Embryonic facial prominence (tissue), 1 donor: ENCODE measurements around the gene NDUFB6.
A peak's percentile ranks its signal among the peaks of the same experiment; 100 is the strongest.
"Not testable (repeated sequence)": the region's sequence is repeated elsewhere in the genome, so short reads cannot be mapped to it uniquely, and the experiment has no call there.

ENCODE experiments used
- DNase-seq: peaks from one replicate; pipeline ENCODE4 v3.0.0-alpha.2; 2016; ENCODE audit errors: extremely low spot score

The NDUFB6 gene

DNA sequence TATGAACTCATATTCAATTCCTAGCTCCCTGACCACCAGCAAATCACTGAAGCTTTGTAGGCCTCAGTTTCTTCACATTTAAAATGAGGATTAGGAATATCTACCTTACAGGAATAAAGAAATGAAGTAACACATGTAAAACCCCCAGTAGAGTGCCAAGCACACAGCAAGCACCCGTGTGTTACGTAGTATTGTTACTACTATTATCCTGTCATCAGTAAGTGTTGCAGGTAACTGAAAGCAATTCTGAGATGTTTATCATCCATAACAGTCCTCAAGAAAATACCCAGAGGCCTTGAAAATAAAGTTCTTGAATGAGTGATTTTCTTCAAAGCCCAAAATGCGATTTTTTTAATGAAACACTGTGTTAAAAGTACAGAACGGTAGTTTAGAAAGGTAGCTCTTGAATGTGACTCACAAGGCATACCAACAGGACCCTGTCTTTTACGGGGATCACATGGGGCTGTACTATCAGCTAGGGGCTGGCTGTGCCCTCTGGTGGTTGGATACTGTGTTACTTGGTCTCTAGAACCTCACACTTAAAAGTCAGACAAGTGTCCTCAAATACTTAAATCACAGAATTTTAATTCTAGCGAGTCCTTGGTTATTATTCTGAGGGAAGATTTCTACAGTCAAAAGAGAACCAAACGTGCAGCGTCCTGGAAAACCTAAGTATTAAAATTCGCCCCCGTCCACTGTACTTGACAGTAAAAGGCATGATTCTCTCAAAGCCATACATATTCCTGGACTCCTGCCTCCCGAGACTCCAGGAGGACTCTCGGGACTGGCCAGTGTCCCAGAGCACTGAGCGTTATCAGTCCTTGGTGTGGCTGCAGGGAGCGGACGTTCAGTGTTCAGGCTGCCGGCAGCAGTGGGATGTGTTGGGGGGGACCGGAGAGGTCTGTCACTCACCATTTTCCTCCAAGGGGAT is 725 bp downstream of the NDUFB6 start:
- peak; percentile 13 for DNase-seq

DNA sequence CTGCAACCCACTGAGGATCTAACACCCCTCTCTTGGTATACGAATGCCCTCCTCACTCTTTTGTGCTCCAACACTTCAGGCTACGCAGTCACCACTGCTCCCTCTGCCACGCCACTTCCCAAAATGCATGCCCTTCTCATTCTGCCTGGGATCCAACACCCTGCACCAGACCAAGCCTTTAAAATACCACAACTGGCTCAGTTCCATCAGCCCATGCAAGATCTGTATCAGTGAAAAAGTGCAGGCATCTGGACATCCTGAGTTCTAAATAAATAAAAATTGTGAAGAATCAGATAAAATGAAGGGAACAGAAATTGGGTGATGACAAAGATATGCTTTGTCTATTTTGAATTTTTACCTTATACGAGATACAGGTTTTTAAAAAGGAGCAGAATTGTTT is 2.7 kb downstream of the NDUFB6 start:
- no peak for DNase-seq

DNA sequence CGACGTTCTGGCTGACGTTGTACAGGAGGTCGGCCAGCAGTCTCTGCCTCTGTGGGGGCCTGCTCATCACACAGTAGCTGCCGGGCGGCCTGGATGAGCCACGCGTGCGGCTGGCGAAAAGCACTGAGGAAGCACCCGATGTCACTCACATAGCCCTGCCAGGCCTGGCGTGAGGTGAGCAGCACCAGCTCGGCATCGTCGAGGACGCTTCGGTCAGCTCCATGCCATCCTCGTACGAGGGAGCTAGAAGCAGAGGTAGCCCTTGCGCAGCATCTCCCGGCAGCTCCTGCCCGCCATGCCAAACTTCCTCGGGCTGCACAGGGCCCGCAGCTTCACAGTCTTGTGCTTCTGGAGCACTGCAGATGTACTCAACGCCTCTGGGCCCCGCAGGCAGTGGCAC is 6.2 kb downstream of the NDUFB6 start:
- DNase-seq, result no peak

DNA sequence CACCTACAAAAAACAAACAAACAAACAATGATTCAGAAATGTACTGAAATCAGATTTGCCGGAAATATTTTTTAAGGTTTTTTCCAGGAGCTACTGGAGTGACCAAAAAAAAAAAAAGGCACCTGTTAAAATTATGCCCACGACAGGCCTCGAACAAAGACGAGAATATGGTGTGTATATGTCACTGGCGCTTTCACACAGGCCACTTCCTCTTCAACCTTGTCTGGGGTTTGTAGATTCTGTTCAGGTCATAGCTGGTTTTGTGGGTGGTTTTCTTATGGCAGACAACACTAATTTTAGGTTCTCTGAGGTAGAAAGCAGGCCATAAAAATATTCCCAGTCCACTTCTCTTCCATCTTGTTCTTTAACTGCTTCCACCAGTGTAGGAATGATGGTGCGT is 7.0 kb downstream of the NDUFB6 start:
- DNase-seq, result no peak

DNA sequence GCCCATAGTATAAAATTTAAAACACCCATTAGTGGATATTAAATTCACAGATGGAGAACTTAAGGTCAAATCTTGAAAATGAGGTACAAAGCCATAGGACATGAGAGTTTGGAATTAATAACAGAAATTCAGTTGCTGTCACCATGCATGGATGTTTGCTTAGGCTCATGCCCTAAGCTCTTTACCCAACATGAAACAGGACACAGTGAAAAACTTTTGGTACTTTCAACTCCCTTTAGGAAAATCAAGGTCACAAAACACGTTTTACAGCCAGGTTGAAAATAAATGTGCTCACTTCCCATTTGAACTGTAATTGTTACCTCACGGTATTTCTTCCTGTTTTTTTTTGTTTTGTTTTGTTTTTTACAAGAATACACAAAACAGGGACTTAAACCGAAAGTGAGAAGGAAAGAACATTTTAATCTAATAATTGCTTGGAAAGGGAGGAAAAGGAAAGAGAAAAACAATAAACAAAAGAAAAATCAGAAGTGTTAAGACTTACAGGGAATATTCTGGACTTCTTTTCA is 14.5 kb downstream of the NDUFB6 start:
- DNase-seq, result no peak

DNA sequence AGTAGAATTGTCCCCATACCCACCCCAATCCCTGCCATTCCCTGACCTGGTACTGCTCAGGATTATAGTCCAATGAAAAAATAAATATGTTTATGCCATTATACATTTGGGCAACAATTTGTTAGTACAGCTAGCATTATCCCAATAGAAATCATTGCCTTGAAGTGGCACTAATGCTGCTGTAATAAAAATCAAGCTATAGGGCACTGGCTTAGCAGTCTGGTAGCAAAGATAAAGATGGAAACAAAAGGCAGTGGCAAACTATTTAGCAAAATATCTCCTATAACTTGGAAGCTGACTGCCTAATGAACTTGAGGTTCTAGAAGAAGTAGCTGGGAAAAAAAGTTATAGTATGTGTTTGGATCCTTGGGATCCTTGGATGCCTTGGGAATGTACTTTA is 18.4 kb downstream of the NDUFB6 start:
- no peak for DNase-seq

DNA sequence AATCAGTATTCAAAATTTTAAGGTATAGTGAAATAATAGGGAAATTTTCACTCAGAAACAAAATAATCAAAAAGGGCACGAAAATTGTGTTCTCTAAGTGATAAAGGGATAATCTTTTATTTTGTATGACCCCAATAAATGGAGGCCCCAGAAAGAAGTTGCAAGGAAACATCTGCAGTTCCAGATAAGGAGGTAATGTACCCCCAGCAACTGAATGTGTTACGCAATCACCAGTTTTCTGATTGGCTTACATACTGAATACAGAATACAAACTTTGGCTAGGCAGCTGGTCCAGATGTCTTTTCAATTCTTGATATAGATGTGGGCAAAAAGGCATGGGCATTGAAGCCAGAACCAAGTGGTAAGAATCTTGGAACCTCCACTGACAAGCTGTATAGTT is 18.9 kb downstream of the NDUFB6 start:
- DNase-seq, result no peak

DNA sequence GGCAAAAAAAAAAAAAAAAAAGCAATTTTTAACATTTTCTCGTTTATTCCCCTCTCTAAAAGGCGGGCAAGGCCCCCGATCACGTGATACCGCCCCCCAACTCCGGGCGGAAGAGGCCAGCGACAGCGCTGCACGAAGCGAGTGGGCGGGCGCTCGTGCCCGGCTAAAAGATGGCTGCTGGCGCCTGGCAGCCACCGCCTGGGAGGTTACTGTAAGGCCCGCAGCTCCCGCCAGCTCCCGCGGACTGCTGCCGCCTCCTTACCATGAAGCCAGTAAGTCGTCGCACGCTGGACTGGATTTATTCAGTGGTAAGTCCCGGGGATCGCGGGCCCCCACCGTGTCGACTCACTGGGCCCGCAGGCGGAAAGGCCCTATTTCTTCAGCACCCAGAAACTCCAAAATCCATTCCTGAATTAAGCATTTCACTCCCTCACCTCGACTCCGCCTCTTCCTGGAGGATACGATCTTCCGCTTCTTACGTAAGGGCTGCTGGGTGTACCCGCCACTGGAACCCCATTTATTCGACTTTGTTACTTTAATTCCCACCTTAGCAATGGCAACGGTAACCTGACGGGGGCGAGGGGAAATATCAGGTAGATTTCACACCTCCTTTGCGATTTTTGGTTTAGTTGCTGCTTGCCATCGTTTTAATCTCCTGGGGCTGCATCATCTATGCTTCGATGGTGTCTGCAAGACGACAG is 20.6 kb downstream of the NDUFB6 start, which contains the start of the genes SMIM27 and TOPORS:
SMIM27 (plus strand) TSS at position 156 of the 701 bp plus-strand sequence; CDS start at position 264, 108 bp downstream.
TOPORS (minus strand) TSS at position 415 of the 701 bp plus-strand sequence; CDS start at position 265, 150 bp downstream.
- peak; percentile 95 for DNase-seq

DNA sequence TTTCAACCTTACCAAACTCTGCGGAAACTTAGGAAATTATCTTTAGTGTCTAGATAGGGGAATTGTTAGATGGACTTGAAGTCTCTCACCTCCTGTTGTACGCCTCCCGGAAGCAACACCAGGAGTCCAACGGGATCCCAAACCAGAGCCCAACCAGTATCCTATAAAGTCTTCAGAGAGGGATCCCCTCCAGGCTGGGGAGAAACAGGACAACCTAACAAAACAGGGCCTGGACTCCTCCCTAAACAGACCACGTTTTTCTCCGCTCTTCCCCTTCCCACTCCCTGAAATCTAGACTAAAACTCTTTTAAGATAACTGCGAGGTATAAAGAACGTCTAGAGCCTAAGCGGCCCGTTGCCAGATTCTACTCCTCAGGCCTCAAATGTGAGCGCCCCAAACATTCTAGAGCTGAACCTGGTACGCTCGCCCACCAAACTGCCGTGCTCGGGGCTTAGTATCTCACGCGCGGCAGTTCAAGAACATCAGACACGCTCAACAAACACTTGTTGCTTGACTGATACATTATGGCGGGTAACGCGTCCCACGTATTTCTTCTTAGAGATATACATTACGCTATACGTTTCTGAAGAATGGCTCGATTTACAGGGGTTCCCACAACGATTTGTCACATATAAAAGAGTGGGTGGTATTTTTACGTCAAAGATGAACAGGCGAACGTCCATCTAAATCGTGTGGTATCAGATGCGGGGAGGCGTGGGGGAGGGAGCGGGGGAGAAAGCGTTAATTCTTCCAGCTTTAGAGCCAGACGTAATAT is 21.5 kb downstream of the NDUFB6 start:
- DNase-seq, result peak; percentile 36

DNA sequence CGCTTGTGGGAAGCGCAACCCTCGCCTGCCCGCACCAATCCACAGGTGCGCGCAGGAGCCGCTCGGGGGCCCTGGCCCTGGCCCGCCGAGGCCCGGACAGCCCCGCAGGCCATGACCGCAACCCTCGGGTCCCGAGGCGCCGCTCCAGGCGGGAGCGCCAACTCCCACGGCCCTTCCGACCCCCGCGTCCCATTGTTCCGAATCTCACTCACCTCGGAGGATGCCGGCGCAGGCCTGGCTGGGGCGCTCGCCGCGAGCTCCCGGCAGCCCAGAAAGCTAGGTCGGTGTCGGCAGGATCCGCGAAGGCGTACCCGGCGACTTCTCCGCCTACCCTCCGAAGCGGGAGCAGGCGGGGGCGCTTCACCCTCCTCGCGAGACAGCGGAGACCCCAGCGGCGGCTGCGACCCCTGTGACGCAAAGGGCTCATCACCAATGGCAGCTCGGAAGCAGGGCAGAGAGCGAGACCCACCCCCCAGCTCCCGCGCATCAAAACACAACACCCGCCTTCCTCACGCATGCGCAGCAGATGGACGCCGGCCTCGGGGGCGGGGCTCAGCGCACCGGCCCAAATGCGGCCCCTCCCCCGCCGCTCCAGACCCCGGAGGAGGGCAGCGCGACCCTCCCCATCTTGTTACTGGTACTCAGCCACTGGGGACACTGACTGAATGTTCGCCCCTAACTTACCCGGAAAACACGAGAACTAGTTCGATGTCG is 22.2 kb downstream of the NDUFB6 start:
- DNase-seq, result peak; percentile 95

DNA sequence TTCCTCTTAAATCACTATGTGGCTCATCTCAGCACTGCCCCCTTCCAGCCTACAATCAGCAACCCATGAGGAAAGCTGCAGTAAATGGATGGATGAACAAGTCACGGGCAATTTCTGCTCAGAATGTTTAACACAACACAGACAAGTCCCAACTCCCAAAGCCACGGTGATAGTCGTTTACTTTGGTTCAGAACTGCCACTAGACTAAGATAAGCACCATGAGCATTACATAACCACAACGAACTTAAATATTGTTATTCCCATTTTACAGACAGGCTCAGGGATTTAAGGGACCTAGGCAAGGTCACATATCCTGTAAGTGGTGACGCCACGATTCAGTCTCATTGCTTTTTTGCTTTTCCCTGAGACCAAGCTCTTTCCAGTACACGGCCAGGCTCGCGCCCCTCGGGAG is 22.8 kb downstream of the NDUFB6 start:
- DNase-seq, result no peak

DNA sequence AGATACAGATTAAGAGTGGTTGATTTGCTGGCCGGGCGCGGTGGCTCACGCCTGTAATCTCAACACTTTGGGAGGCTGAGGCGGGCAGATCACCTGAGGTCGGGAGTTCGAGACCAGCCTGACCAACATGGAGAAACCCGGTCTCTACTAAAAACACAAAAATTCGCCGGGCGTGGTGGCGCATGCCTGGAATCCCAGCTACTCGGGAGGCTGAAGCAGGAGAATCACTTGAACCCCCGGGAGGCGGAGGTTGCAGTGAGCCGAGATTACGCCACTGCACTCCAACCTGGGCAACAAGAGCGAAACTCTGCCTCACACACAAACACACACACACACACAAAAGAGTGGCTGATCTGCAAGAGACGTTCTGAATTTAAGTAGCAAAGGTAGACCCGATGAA is 24.7 kb downstream of the NDUFB6 start:
- DNase-seq, result not testable (repeated sequence)

DNA sequence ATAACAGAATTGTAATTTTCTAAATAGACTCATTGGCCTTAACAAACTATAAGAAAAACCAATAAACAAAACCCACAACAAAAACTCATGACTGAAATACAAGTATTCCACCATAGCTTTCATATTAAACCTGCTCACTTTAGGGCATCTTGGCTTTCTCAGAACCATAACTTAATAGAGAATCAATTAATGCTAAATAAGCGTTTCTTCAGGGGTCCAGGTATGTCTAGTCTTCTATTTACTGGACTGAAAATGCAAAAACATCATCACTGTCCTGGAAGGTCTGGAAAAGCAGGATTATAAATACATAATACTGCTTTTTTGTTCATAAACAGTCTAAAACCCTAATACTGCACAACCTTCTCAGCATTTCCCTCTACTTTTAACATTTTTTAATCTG is 27.1 kb downstream of the NDUFB6 start:
- DNase-seq, result no peak

DNA sequence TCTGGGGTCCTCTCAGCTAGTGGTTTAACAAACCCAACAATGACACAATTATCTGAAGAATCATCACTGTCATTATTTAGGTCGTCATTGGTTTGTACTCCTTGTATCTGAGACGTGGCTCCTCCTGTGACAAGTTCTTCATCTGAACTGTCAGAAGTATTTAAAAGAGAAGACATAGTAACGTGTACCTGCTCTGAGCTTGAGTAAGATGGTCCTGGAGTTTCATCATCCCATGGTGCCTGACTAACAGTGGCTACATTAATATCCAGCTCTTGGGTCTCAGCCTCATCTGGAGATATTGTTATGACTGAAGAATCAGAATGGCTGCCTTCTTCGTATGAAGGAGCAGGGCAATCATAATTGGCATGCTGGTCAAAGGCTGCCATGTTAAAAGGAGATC is 29.9 kb downstream of the NDUFB6 start:
- no peak for DNase-seq

DNA sequence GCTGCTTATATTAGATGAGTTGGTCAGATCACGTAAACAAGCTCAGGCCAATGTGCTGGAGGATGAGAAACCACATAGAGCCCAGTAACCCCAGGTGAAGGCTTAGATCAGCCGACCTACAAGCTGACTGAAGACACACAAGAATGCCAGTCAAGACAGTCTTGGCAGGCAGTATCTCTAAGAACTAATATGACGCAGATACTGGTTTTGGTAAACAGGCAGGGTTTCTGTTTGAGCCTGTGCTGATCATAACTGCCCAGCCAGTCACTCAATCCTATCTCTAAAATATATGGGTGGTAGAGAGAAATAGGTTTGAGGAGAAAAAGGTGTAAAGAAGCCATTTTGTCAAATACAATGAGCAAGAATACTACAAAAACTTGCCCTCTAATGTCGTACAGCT is 39.1 kb downstream of the NDUFB6 start:
- no peak for DNase-seq

DNA sequence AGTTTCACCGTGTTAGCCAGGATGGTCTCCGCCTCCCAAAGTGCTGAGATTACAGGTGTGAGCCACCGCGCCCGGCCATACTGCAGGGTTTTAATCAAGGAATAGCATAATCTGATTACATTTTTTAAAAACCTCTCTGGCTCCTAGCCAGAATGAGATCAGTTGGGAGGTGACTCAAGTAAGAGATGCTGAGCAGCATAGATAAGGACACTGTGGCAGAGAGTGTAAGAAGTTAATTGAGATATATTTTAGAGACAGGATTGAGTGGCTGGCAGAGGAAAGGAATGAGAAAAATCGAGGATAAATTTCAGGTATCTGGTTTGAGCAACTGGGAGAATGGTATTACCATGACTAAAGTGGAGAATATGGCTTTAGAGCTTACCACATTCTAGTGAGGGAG is 39.6 kb downstream of the NDUFB6 start:
- DNase-seq, result no peak

DNA sequence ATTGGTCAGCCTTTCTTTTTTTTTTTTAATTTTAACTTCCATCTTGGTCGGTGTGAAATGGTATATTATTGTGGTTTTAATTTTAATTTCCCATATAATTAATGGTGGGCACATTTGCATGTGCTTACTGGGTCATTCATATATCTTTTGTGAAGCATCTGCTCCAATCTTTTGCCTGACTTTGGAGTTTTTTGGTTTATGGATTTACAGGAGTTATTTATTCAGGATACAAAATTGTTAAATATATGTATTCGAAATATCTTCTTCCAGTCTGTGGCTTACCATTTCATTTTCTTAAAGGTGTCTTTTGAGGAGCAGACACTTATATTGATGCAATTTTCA is 46.3 kb downstream of the NDUFB6 start:
- no peak for DNase-seq

DNA sequence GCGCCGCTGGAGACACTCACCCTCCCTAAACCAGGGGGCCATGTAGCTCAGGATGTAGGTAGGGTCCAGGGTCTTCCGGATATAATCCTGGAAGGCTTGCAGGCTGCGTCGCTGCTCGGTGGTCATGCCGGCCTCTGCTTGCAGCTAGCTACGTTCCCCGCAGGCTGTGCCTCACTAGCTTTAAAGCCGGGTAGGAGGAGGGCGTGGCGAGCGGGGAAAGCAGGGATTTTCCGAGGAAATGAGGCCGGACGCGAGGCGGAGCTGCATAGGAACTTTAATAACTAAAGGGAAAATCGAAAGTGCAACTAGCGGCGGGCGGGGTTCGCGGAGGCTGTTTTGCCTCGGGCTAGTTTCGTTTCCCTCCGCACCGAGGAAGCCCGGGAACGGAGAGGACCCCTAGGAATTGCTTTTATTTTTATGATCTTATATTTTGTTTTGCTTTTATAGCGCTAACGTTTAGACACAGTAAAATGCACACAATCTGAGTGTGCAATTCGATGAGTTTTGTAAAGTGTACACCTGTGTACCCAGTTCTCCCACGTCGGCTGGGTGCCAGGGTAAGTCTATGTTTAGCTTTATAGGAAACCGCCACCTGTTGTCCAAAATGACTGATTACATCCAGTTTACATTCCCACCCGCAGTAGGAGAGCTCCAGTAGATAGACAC is 46.8 kb downstream of the NDUFB6 start, which contains the start of gene RIGI:
RIGI (minus strand) TSS at position 156 of the 666 bp plus-strand sequence; CDS start at position 126, 30 bp downstream.
- DNase-seq, result peak; percentile 70

DNA sequence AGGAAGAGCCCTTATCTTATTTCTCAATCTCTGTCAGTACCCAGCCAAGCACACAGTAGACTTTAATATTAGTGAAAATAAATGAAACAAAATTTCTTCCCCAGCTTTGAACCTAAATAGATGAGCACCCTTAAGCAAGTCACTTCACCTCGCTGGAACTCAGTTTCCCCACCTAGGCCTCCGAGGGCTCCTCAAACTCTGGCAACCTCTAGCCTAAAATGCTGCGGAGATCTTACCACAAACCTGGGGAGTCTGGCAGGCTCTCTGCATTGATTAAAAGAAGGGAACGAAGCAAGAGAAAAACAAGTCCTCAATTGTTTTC is 47.3 kb downstream of the NDUFB6 start:
- no peak for DNase-seq

DNA sequence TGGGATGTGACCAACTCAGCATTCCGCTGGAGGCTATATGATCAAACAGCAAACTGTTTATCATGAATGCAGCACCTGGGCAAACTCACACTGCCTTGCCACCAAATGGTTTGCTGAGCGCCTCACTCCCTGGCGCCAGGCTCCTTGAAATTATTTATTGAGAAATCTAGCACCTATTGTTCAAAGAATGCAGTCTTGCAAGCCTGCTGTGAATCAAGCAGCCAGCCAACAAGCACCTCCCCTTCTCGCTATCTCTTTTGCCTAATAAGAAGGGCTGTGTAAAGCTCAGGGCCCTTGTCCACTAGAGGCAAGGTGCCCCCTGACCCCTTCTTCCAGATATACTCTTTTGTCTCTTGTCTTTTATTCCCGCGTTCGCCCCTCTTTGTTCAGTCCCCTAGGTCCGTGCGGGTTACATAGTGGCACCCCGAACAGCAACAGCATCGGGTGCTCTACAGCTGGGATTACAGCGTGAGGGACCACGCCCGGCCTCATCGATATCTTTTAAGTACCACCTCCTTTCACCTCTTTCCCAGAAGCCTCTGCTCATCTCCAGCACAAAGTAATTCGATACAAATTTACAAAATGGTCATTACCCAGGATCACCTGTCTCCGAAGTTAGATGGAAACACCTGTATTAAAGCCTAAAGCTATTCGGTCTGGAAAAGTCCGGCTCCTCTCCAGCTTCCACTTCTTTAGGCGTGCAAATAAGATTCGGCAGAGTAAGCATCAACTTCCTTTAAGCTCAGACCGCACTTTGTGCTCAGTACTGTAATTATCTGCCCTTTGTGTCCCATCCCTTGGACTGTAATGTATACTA is 47.9 kb downstream of the NDUFB6 start:
- DNase-seq, result no peak
